Measurements from ENCODE around the gene PHKG2.

GRCh38 chr16:30793508-30794069 lies 45.4 kb downstream of the PHKG2 start:
- TF ChIP-seq CTCF (optimal IDR thresholded peaks at IDR 0.05 in 1 of 3, IDR thresholded peaks at IDR 0.05 in 1 of 3, conservative IDR thresholded peaks at IDR 0.05 in 1 of 3; ENCODE audit: extremely low read depth in 1 of 3, insufficient read depth in 2 of 3, low read length in 3 of 3) (no peak), EZH2 (IDR thresholded peaks at IDR 0.05; ENCODE audit: low read length) (no peak)

All from keratinocyte (primary cell).